GM20000 (cell line): Measurements from ENCODE around the gene TRMT112.

Experiments
- DNase-seq: peaks from one replicate; pipeline ENCODE4 v3.0.0; 2012; ENCODE audit warnings: low spot score
- CTCF ChIP-seq: IDR thresholded peaks from 2 replicates; pipeline ENCODE4 v1.5.1; 2012; ENCODE audit warnings: mild to moderate bottlenecking, control low read depth; ENCODE audit errors: extremely low read depth, missing control alignments

TRMT112 gene

GRCh38 chr11:64290352-64291261 lies 26.8 kb downstream of the TRMT112 start:
- DNase-seq: no peak
- no peak for TF ChIP-seq CTCF

DNA sequence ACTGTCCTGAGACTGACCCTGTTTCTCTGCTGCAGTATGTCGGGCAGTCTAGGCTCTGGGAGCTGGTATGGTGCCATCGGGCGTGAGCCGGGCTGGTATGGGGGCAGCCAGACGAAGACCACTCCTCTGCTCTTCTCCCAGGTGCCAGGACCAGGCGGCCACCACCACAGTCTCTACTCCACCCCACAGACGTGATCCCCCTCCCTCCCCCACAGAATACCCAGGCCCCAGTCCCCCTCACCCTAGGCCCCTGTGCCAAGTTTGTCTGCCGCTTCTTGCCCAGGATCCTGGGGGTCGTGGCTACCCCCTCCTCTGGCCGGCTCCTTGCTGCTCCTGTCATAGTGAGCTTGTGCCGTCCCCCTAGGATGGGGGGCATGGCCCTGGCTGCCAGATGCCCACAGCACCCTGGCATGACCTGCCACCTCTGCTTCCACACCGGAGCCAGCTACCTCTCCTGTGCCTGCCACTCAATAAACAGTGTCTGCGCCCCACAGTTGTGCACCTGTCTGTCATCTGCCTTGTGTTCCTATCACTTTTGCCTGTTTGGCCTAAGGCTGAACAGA lies 28.3 kb downstream of the TRMT112 start:
- TF ChIP-seq CTCF: no peak
- DNase-seq: no peak

DNA sequence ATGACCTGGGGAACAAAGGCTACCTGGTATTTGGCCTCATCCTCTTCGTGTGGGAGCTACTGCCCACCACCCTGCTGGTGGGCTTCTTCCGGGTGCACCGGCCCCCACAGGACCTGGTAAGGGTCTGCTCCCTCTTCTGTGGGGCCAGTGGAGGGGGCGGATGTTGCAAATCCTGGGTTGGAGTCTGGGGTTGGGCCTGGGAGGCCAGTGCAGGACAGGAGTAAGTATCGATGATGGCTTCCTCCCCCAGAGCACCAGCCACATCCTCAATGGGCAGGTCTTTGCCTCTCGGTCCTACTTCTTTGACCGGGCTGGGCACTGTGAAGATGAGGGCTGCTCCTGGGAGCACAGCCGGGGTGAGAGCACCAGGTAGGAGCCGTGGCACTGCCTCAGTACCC lies 29.0 kb downstream of the TRMT112 start:
- TF ChIP-seq CTCF: no peak
- DNase-seq: no peak

DNA sequence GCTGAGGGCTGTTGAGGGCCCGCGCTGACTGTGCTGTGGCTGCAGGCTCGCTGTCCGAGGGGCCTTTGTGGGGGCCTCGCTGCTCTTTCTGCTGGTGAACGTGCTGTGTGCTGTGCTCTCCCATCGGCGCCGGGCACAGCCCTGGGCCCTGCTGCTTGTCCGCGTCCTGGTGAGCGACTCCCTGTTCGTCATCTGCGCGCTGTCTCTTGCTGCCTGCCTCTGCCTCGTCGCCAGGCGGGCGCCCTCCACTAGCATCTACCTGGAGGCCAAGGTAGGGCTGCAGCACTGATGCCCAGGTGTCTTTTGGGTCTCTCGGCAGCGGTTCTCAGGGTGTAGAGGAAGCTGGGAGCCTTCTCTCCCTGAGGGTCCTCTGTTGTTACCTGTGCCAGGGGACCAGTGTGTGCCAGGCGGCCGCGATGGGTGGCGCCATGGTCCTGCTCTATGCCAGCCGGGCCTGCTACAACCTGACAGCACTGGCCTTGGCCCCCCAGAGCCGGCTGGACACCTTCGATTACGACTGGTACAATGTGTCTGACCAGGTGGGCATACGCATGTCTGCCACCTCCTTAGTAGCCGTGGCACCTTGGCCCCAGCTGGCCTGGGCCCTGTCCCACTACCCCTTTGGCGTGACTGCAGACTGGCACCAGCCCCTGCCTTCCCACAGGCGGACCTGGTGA lies 29.5 kb downstream of the TRMT112 start:
- DNase-seq: no peak
- TF ChIP-seq CTCF: no peak

- no peak for DNase-seq
- no peak for TF ChIP-seq CTCF
These were observed 30.6 kb downstream of the TRMT112 start for GRCh38 chr11:64286801-64287159.

DNA sequence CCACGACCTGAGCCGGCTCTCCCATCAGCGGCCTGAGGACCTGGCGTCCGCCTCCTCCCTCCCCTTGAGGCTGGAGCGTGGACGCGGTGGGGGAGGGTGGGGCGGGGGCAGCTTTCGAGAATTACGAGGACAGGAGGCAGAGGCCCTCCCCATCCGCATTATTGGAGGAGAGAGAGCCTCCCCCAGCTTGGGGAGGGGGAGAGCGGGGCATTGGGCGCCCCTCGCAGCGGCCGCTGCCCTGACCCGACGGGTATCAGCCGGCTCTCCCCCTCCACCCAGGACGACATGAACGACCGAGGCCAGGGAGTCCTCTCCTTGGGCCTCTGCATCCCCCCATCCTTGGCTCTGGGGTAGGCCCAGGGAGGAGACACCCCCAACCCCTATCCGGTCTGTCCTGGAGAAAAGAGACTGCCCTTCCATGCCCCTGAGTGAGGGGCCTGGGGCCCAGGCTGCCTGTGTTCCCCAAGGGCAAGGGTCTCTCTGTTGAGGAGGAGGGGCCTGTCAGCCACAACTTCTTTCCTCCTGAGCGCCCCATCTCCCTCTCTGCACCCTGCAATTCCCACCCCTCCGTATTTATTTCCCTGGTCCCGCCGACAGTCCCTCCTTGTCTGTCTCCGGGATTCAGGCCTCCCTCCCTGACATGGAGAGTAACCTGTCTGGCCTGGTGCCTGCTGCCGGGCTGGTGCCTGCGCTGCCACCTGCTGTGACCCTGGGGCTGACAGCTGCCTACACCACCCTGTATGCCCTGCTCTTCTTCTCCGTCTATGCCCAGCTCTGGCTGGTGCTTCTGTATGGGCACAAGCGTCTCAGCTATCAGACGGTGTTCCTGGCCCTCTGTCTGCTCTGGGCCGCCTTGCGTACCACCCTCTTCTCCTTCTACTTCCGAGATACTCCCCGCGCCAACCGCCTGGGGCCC lies 31.2 kb downstream of the TRMT112 start:
- DNase-seq: no peak

More for the DNA sequence above, 31.2 kb downstream of the TRMT112 start:
- TF ChIP-seq CTCF: no peak
